WTC11 (cell line): ENCODE data around the gene GSX1. TPM values are rescaled to one million over a fixed set of nuclear protein-coding genes. Genes with fewer than 3 reads are reported as not detected.

Experiments
- ATAC-seq: fragments of 200-7000 bp; cut with Tn5 transposase; 2 replicates; pipeline ENCODE4 v1.10.0; 2021; ENCODE audit warnings: mild to moderate bottlenecking, moderate library complexity
- CTCF ChIA-PET: fragments of 300-600 bp; sonication (Branson Sonifier 250); formaldehyde crosslinking; loops from one replicate; lab custom pipeline; 2021; ENCODE audit warnings: antibody characterized with exemption; lab: Charles Lee
- POLR2A ChIA-PET: fragments of 350-600 bp; sonication (Branson Sonifier 250); formaldehyde crosslinking; loops from one replicate; lab custom pipeline; 2021; ENCODE audit warnings: antibody characterized with exemption; lab: Charles Lee
- DNase-seq: peaks from one replicate; pipeline ENCODE4 v3.0.0; 2021; ENCODE audit warnings: low spot score
- H3K27ac Mint-ChIP-seq: 2 replicates; pipeline ENCODE4 v1.8.0; 2021; ENCODE audit warnings: mixed read lengths
- H3K27me3 Mint-ChIP-seq: 2 replicates; pipeline ENCODE4 v1.8.0; 2021; ENCODE audit warnings: low read depth, mild to moderate bottlenecking, moderate library complexity, mixed read lengths
- H3K36me3 Mint-ChIP-seq: 2 replicates; pipeline ENCODE4 v1.8.0; 2021; ENCODE audit warnings: mixed read lengths
- H3K4me1 Mint-ChIP-seq: 2 replicates; pipeline ENCODE4 v1.8.0; 2022; ENCODE audit warnings: mixed read lengths
- H3K4me3 Mint-ChIP-seq: 2 replicates; pipeline ENCODE4 v1.8.0; 2021; ENCODE audit warnings: mild to moderate bottlenecking, moderate library complexity, mixed read lengths
- H3K9me3 Mint-ChIP-seq: 2 replicates; pipeline ENCODE4 v1.8.0; 2021; ENCODE audit warnings: mixed read lengths
- ATF1 ChIP-seq: sonication (generic); formaldehyde crosslinking; IDR thresholded peaks from 2 replicates; pipeline ENCODE4 v1.8.1; 2023; ENCODE audit warnings: mild to moderate bottlenecking, moderate library complexity, missing genetic modification reagents
- ATF6 ChIP-seq: sonication (generic); formaldehyde crosslinking; IDR thresholded peaks from 2 replicates; pipeline ENCODE4 v1.8.1; 2023; ENCODE audit warnings: mild to moderate bottlenecking, missing genetic modification reagents
- FOXP1 ChIP-seq: sonication (generic); formaldehyde crosslinking; IDR thresholded peaks from 2 replicates; pipeline ENCODE4 v1.8.0; 2022; ENCODE audit warnings: missing genetic modification reagents, mild to moderate bottlenecking, moderate library complexity, borderline replicate concordance
- MXD4 ChIP-seq: fragments of 250-450 bp; sonication (Bioruptor Pico); IDR thresholded peaks from 2 replicates; pipeline ENCODE4 v1.8.0; 2021; ENCODE audit warnings: mild to moderate bottlenecking, moderate library complexity, borderline replicate concordance
- SOX15 ChIP-seq: fragments of 250-450 bp; sonication (Bioruptor Pico); IDR thresholded peaks from 2 replicates; pipeline ENCODE4 v1.9.0; 2021; ENCODE audit warnings: mild to moderate bottlenecking
- TEAD4 ChIP-seq: sonication (generic); formaldehyde crosslinking; IDR thresholded peaks from 2 replicates; pipeline ENCODE4 v1.8.0; 2022; ENCODE audit warnings: mild to moderate bottlenecking, missing genetic modification reagents
- ZNF263 ChIP-seq: sonication (generic); formaldehyde crosslinking; IDR thresholded peaks from 2 replicates; pipeline ENCODE4 v1.8.1; 2022; ENCODE audit warnings: low read depth, mild to moderate bottlenecking, moderate library complexity, missing genetic modification reagents
- total RNA-seq: library from RNA; stranded (reverse); gene quantifications from 3 replicates; pipeline ENCODE4 v1.2.3, GENCODE V29; 2021
- TF ChIP-seq, protein P1 (sequence below): sonication (generic); formaldehyde crosslinking; IDR thresholded peaks from 2 replicates; pipeline ENCODE4 v1.8.0; 2022; ENCODE audit warnings: missing genetic modification reagents
- TF ChIP-seq, protein P2 (sequence below): fragments of 250-450 bp; sonication (Bioruptor Pico); IDR thresholded peaks from 2 replicates; pipeline ENCODE4 v1.8.0; 2021; ENCODE audit warnings: mild to moderate bottlenecking
- TF ChIP-seq, protein P3 (sequence below): sonication (generic); formaldehyde crosslinking; IDR thresholded peaks from 2 replicates; pipeline ENCODE4 v1.8.1; 2022; ENCODE audit warnings: mild to moderate bottlenecking, missing genetic modification reagents, moderate library complexity, borderline replicate concordance
- TF ChIP-seq, protein P4 (sequence below): sonication (generic); formaldehyde crosslinking; IDR thresholded peaks from 2 replicates; pipeline ENCODE4 v1.8.1; 2022; ENCODE audit warnings: low read depth, mild to moderate bottlenecking, moderate library complexity, missing genetic modification reagents, borderline replicate concordance
- TF ChIP-seq, protein P5 (sequence below): fragments of 200-600 bp; IDR thresholded peaks from 2 replicates; pipeline ENCODE4 v1.8.0; 2022; ENCODE audit warnings: antibody characterized with exemption

GSX1 gene
- total RNA-seq, 1 experiment from 2014 or later = not detected

DNA sequence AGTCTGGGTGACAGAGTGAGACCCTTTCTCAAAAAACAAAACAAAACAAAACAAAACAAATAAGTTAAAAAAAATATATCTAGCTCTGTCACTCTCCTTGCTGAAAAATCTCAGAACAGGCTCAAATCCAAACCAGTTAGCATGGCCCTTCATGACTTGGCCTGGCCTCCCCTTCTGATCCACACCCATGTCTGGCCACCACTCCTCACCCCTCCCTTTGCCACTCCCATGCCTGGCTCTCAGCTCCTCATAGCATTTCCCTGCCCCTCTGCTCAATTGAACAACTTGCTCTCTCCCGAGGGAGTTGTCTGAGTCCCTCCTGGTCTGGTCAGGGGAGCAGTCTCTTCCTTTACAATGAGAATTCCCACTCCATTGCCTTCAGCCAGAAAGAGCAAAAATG lies 4.0 kb upstream of the GSX1 start (continued):
- no peak for TF ChIP-seq ATF6 (CRISPR knock-in tag)
- TF ChIP-seq, protein P1, sequence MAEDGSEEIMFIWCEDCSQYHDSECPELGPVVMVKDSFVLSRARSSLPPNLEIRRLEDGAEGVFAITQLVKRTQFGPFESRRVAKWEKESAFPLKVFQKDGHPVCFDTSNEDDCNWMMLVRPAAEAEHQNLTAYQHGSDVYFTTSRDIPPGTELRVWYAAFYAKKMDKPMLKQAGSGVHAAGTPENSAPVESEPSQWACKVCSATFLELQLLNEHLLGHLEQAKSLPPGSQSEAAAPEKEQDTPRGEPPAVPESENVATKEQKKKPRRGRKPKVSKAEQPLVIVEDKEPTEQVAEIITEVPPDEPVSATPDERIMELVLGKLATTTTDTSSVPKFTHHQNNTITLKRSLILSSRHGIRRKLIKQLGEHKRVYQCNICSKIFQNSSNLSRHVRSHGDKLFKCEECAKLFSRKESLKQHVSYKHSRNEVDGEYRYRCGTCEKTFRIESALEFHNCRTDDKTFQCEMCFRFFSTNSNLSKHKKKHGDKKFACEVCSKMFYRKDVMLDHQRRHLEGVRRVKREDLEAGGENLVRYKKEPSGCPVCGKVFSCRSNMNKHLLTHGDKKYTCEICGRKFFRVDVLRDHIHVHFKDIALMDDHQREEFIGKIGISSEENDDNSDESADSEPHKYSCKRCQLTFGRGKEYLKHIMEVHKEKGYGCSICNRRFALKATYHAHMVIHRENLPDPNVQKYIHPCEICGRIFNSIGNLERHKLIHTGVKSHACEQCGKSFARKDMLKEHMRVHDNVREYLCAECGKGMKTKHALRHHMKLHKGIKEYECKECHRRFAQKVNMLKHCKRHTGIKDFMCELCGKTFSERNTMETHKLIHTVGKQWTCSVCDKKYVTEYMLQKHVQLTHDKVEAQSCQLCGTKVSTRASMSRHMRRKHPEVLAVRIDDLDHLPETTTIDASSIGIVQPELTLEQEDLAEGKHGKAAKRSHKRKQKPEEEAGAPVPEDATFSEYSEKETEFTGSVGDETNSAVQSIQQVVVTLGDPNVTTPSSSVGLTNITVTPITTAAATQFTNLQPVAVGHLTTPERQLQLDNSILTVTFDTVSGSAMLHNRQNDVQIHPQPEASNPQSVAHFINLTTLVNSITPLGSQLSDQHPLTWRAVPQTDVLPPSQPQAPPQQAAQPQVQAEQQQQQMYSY = no peak
- no peak for TF ChIP-seq MXD4 (CRISPR knock-in tag)

- CTCF ChIA-PET = interaction anchor here (0.6 to 13.9 kb wide), 7 partner anchors 18 to 427 kb away, joined by 3 to 155 read pairs (median 5); no protein-coding TSS in a partner anchor
Measured at GRCh38 chr13:27789153-27789494, 3.2 kb upstream of the GSX1 start.

More at GRCh38 chr13:27789153-27789494, 3.2 kb upstream of the GSX1 start:
- H3K9me3 Mint-ChIP-seq = no peaks in the 10 kb centered on the region
- H3K27me3 Mint-ChIP-seq = peaks cover 98% of the 10 kb centered on the region
- peaks cover 38% of the 10 kb centered on the region for H3K4me1 Mint-ChIP-seq
- DNase-seq (no peak), ATAC-seq (no peak)
- peak overlapping the region; percentile 42 for H3K4me3 Mint-ChIP-seq
- H3K36me3 Mint-ChIP-seq = no peaks in the 10 kb centered on the region
- TF ChIP-seq, protein P2, sequence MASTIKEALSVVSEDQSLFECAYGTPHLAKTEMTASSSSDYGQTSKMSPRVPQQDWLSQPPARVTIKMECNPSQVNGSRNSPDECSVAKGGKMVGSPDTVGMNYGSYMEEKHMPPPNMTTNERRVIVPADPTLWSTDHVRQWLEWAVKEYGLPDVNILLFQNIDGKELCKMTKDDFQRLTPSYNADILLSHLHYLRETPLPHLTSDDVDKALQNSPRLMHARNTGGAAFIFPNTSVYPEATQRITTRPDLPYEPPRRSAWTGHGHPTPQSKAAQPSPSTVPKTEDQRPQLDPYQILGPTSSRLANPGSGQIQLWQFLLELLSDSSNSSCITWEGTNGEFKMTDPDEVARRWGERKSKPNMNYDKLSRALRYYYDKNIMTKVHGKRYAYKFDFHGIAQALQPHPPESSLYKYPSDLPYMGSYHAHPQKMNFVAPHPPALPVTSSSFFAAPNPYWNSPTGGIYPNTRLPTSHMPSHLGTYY (CRISPR knock-in tag) = no peak
- TF ChIP-seq, protein P3, sequence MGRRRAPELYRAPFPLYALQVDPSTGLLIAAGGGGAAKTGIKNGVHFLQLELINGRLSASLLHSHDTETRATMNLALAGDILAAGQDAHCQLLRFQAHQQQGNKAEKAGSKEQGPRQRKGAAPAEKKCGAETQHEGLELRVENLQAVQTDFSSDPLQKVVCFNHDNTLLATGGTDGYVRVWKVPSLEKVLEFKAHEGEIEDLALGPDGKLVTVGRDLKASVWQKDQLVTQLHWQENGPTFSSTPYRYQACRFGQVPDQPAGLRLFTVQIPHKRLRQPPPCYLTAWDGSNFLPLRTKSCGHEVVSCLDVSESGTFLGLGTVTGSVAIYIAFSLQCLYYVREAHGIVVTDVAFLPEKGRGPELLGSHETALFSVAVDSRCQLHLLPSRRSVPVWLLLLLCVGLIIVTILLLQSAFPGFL (CRISPR knock-in tag) = no peak
- TF ChIP-seq ATF1 (no peak), FOXP1 (no peak), SOX15 (CRISPR knock-in tag) (no peak), MXD4 (CRISPR knock-in tag) (no peak), ZNF263 (CRISPR knock-in tag) (no peak), TEAD4 (no peak)
- TF ChIP-seq, protein P4, sequence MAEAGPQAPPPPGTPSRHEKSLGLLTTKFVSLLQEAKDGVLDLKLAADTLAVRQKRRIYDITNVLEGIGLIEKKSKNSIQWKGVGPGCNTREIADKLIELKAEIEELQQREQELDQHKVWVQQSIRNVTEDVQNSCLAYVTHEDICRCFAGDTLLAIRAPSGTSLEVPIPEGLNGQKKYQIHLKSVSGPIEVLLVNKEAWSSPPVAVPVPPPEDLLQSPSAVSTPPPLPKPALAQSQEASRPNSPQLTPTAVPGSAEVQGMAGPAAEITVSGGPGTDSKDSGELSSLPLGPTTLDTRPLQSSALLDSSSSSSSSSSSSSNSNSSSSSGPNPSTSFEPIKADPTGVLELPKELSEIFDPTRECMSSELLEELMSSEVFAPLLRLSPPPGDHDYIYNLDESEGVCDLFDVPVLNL = no peak
- TF ChIP-seq, protein P5, sequence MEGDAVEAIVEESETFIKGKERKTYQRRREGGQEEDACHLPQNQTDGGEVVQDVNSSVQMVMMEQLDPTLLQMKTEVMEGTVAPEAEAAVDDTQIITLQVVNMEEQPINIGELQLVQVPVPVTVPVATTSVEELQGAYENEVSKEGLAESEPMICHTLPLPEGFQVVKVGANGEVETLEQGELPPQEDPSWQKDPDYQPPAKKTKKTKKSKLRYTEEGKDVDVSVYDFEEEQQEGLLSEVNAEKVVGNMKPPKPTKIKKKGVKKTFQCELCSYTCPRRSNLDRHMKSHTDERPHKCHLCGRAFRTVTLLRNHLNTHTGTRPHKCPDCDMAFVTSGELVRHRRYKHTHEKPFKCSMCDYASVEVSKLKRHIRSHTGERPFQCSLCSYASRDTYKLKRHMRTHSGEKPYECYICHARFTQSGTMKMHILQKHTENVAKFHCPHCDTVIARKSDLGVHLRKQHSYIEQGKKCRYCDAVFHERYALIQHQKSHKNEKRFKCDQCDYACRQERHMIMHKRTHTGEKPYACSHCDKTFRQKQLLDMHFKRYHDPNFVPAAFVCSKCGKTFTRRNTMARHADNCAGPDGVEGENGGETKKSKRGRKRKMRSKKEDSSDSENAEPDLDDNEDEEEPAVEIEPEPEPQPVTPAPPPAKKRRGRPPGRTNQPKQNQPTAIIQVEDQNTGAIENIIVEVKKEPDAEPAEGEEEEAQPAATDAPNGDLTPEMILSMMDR = no peak
- POLR2A ChIA-PET = no interaction called here
- H3K27ac Mint-ChIP-seq = no peak overlapping the region
